HG02981 (cell line): ENCODE results near the gene TLK2.

Experiments used
- ATAC-seq: cut with Tn5 transposase; IDR thresholded peaks from one replicate; pipeline ENCODE4 v1.9.1; 2021; ENCODE audit warnings: mild to moderate bottlenecking, moderate library complexity; ENCODE audit not compliant: unreplicated experiment

Gene TLK2

GRCh38 chr17:62626719-62627218, 148.1 kb downstream of the TLK2 start:
- no peak for ATAC-seq

GRCh38 chr17:62627219-62627903, 148.7 kb downstream of the TLK2 start, which contains the start of gene MRC2:
MRC2 (plus strand) TSS chr17:62627670; CDS start chr17:62627803, 133 bp downstream.
- ATAC-seq, result no peak

- ATAC-seq, result no peak
These were observed 149.4 kb downstream of the TLK2 start for GRCh38 chr17:62627904-62628633.

- no peak for ATAC-seq
These were observed 150.4 kb downstream of the TLK2 start for GRCh38 chr17:62628831-62629555.

- no peak for ATAC-seq
These were observed 151.1 kb downstream of the TLK2 start for GRCh38 chr17:62629556-62630364.

GRCh38 chr17:62630365-62631085, 151.9 kb downstream of the TLK2 start:
- no peak for ATAC-seq

- ATAC-seq, result no peak
These were observed 152.7 kb downstream of the TLK2 start for GRCh38 chr17:62631086-62631935.

GRCh38 chr17:62631936-62632924, 153.6 kb downstream of the TLK2 start:
- no peak for ATAC-seq

- no peak for ATAC-seq
These were observed 159.2 kb downstream of the TLK2 start for GRCh38 chr17:62637809-62638208.

GRCh38 chr17:62641153-62641552, 162.5 kb downstream of the TLK2 start:
- no peak for ATAC-seq

GRCh38 chr17:62641951-62642350, 163.3 kb downstream of the TLK2 start:
- no peak for ATAC-seq

GRCh38 chr17:62643496-62643895, 164.9 kb downstream of the TLK2 start:
- no peak for ATAC-seq

GRCh38 chr17:62644487-62645173, 166.0 kb downstream of the TLK2 start:
- no peak for ATAC-seq

- no peak for ATAC-seq
These were observed 169.8 kb downstream of the TLK2 start for GRCh38 chr17:62648251-62648955.

GRCh38 chr17:62648956-62649294, 170.3 kb downstream of the TLK2 start:
- no peak for ATAC-seq

- ATAC-seq, result no peak
These were observed 170.9 kb downstream of the TLK2 start for GRCh38 chr17:62649570-62649969.

GRCh38 chr17:62650587-62650986, 172.0 kb downstream of the TLK2 start:
- no peak for ATAC-seq
